Transverse colon (tissue), 4 donors: ENCODE results near the gene OSBPL6. TPM values are rescaled to one million over a fixed set of nuclear protein-coding genes. Genes with fewer than 3 reads are reported as not detected.

Experiments
- DNase-seq: peaks from one replicate; pipeline ENCODE4 v3.0.0-alpha.2; 2019
- H3K27ac ChIP-seq, 4 donors: fragments of 200-600 bp; sonication (generic); 2 replicates each; pipeline ENCODE4 v1.5.1; 2016 to 2018; ENCODE audit warnings: inconsistent platforms in 4 of 4
- H3K27me3 ChIP-seq: fragments of 200-600 bp; sonication (generic); 2 replicates; pipeline ENCODE4 v1.5.1; 2017; ENCODE audit warnings: inconsistent platforms
- H3K36me3 ChIP-seq, 4 donors: fragments of 200-600 bp; sonication (generic); 2 replicates each; pipeline ENCODE4 v1.5.1; 2017 to 2019; ENCODE audit warnings: inconsistent platforms in 4 of 4
- H3K4me1 ChIP-seq, 4 donors: fragments of 200-600 bp; sonication (generic); 2 replicates each; pipeline ENCODE4 v1.5.1; 2017 to 2020; ENCODE audit warnings: inconsistent platforms in 4 of 4
- H3K4me3 ChIP-seq, 4 donors: fragments of 200-600 bp; sonication (generic); 1 replicate in 1 of 4; 2 replicates in 3 of 4; pipeline versions ENCODE4 v1.5.1 to v1.6.1; 2017 to 2019; ENCODE audit warnings: inconsistent platforms in 4 of 4
- H3K9me3 ChIP-seq, 2 donors: fragments of 200-600 bp; sonication (generic); 2 replicates each; pipeline ENCODE4 v1.5.1; 2017 to 2019; ENCODE audit warnings: inconsistent platforms in 2 of 2
- EP300 ChIP-seq: sonication (generic); formaldehyde crosslinking; IDR thresholded peaks from one replicate; pipeline ENCODE4 v1.6.1; 2017; ENCODE audit warnings: antibody characterized with exemption, low read depth
- POLR2A ChIP-seq: fragments of 450-650 bp; IDR thresholded peaks from one replicate; pipeline ENCODE4 v1.6.1; 2016; ENCODE audit warnings: antibody characterized with exemption, mild to moderate bottlenecking, moderate library complexity
- POLR2AphosphoS5 ChIP-seq, 3 donors: sonication (generic); formaldehyde crosslinking; IDR thresholded peaks; one replicate each; pipeline ENCODE4 v1.6.1; 2016; ENCODE audit warnings: antibody characterized with exemption in 3 of 3
- WGBS, 2 donors: methylation state at CpG; one replicate each; pipeline ENCODE4 v1.1.5; 2018; ENCODE audit warnings: low coverage in 1 of 2; 5-methylcytosine and 5-hydroxymethylcytosine counted together
- in situ Hi-C, 4 donors: fragments of 200-750 bp; cut with MboI; loops; one replicate each; pipeline versions ENCODE4 v1.15.0 to v1.15.1; 2017; ENCODE audit warnings: low sequenced_read_pairs in 3 of 4, low pct_ligation_motif_present in 1 of 4, low pct_unique_long_range_greater_than_20kb in 1 of 4
- intact Hi-C: fragments of 100-400 bp; cut with DNase I; formaldehyde crosslinking; loops from one replicate; pipeline ENCODE4 v1.15.1; 2023; ENCODE audit warnings: low total_unique reads
- total RNA-seq, 4 donors: library from RNA; depleted of rRNA; stranded (reverse); fragments of >200 nt; gene quantifications; one replicate each; pipeline ENCODE4 v1.1.0, GENCODE V29; 2016
- TF ChIP-seq, protein P1 (sequence below), 5 experiments: fragments of 200-600 bp in 3 of 5; fragments of 450-650 bp in 2 of 5; sonication (generic) in 3 of 5; IDR thresholded peaks; 1 replicate in 2 of 5; 2 replicates in 3 of 5; pipeline ENCODE4 v1.5.1; 2016 to 2017; ENCODE audit warnings: antibody characterized with exemption in 5 of 5, inconsistent platforms in 3 of 5, mild to moderate bottlenecking in 2 of 5, moderate library complexity in 1 of 5

OSBPL6 gene
- total RNA-seq, 4 donors from 2014 or later = 0.95 to 4.0 (median 2.5) TPM

- WGBS, 2 donors = 53 to 79% methylated on average over 7 of the region's 7 CpGs
- no peak for TF ChIP-seq POLR2AphosphoS5 (IDR thresholded peaks at IDR 0.05)
- TF ChIP-seq, protein P1, sequence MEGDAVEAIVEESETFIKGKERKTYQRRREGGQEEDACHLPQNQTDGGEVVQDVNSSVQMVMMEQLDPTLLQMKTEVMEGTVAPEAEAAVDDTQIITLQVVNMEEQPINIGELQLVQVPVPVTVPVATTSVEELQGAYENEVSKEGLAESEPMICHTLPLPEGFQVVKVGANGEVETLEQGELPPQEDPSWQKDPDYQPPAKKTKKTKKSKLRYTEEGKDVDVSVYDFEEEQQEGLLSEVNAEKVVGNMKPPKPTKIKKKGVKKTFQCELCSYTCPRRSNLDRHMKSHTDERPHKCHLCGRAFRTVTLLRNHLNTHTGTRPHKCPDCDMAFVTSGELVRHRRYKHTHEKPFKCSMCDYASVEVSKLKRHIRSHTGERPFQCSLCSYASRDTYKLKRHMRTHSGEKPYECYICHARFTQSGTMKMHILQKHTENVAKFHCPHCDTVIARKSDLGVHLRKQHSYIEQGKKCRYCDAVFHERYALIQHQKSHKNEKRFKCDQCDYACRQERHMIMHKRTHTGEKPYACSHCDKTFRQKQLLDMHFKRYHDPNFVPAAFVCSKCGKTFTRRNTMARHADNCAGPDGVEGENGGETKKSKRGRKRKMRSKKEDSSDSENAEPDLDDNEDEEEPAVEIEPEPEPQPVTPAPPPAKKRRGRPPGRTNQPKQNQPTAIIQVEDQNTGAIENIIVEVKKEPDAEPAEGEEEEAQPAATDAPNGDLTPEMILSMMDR (IDR thresholded peaks at IDR 0.05) = no peak
- no peak for TF ChIP-seq POLR2A
- no peaks in the 10 kb centered on the region for H3K27me3 ChIP-seq
- intact Hi-C loops = no loop called here
- in situ Hi-C loops = no loop called here
- DNase-seq = no peak
- H3K36me3 ChIP-seq = no peaks in the 10 kb centered on the region
- H3K9me3 ChIP-seq = no peaks in the 10 kb centered on the region
- no peak overlapping the region for H3K4me3 ChIP-seq
- no peak overlapping the region for H3K27ac ChIP-seq
- peaks cover 0 to 10% (median 0%) of the 10 kb centered on the region in 4 donors for H3K4me1 ChIP-seq
These were observed 50.5 kb downstream of the OSBPL6 start for GRCh38 chr2:178244777-178245176.

DNA sequence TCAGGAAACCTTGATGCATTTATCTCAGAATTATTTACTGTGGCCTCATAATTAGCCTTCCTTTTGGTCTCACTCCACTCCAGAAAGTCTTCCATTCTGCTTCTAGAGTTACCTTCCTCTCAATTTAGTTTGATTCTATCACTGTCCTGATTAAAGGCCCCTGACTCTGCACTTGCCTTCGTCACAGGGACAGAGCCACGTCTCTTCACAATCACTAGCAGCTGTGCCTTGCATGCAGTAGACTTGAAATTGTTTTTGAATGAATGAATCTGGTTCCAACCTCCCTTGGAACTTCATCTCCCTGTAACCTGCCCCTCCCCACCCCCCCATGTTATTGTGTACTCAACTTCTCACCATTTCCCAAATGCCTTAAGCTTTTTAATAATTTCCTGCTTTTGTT is 52.4 kb downstream of the OSBPL6 start:
- in situ Hi-C loops (no loop called here), intact Hi-C loops (no loop called here)
- peaks cover 0 to 10% (median 0%) of the 10 kb centered on the region in 4 donors for H3K4me1 ChIP-seq
- H3K27ac ChIP-seq = no peak overlapping the region
- 77 to 84% methylated on average over 2 of the region's 2 CpGs for WGBS, 2 donors
- no peak for TF ChIP-seq EP300
- no peak for TF ChIP-seq POLR2AphosphoS5 (IDR thresholded peaks at IDR 0.05)
- DNase-seq = no peak
- no peaks in the 10 kb centered on the region for H3K9me3 ChIP-seq
- no peaks in the 10 kb centered on the region for H3K27me3 ChIP-seq
- no peak overlapping the region for H3K4me3 ChIP-seq
- no peaks in the 10 kb centered on the region for H3K36me3 ChIP-seq

- no peak overlapping the region for H3K4me3 ChIP-seq
- H3K9me3 ChIP-seq = no peaks in the 10 kb centered on the region
- in situ Hi-C loops = no loop called here
- 60 to 64% methylated on average over 1 of the region's 1 CpG for WGBS, 2 donors
- H3K27ac ChIP-seq = no peak overlapping the region
- H3K36me3 ChIP-seq = no peaks in the 10 kb centered on the region
- TF ChIP-seq EP300 (no peak), POLR2AphosphoS5 (IDR thresholded peaks at IDR 0.05) (no peak), POLR2A (no peak)
- TF ChIP-seq, protein P1 (IDR thresholded peaks at IDR 0.05) = no peak
- DNase-seq = no peak
- intact Hi-C loops = no loop called here
- no peaks in the 10 kb centered on the region for H3K27me3 ChIP-seq
- peaks cover 0 to 5% (median 0%) of the 10 kb centered on the region in 4 donors for H3K4me1 ChIP-seq
These were observed 52.9 kb downstream of the OSBPL6 start for GRCh38 chr2:178247250-178247649.

GRCh38 chr2:178250429-178250828 is 56.1 kb downstream of the OSBPL6 start:
- no peaks in the 10 kb centered on the region for H3K27me3 ChIP-seq
- in situ Hi-C loops = no loop called here
- H3K9me3 ChIP-seq = no peaks in the 10 kb centered on the region
- WGBS, 2 donors = 73 to 78% methylated on average over 6 of the region's 6 CpGs
- no peaks in the 10 kb centered on the region for H3K36me3 ChIP-seq
- no peak overlapping the region for H3K27ac ChIP-seq
- H3K4me1 ChIP-seq = no peaks in the 10 kb centered on the region
- TF ChIP-seq POLR2AphosphoS5 (IDR thresholded peaks at IDR 0.05) (no peak), POLR2A (no peak), EP300 (no peak)
- TF ChIP-seq, protein P1 (IDR thresholded peaks at IDR 0.05) = no peak
- no peak overlapping the region for H3K4me3 ChIP-seq
- no peak for DNase-seq
- intact Hi-C loops = no loop called here
